Stimulated activated memory B cell treated with anti-CD40 and anti-IgM and Interleukin-4, amounts not matched to agents 10 μg/mL and 1 μg/mL and 100 μg/mL, for 72 hours (primary cell): ENCODE measurements around the gene EVL.

Experiments
- ATAC-seq: fragments of 150-1000 bp; cut with Tn5 transposase; 2 replicates; pipeline ENCODE4 v1.10.0; 2021
- H3K27ac Mint-ChIP-seq: one replicate; pipeline ENCODE4 v1.8.0; 2022; ENCODE audit warnings: mild to moderate bottlenecking, mixed read lengths
- H3K27me3 Mint-ChIP-seq: one replicate; pipeline ENCODE4 v1.8.0; 2022; ENCODE audit warnings: mixed read lengths
- H3K36me3 Mint-ChIP-seq: one replicate; pipeline ENCODE4 v1.8.0; 2022; ENCODE audit warnings: mixed read lengths
- H3K4me1 Mint-ChIP-seq: one replicate; pipeline ENCODE4 v1.8.0; 2022; ENCODE audit warnings: mixed read lengths
- H3K4me3 Mint-ChIP-seq: one replicate; pipeline ENCODE4 v1.8.0; 2022; ENCODE audit warnings: mild to moderate bottlenecking, moderate library complexity, mixed read lengths
- H3K9me3 Mint-ChIP-seq: one replicate; pipeline ENCODE4 v1.8.0; 2022; ENCODE audit warnings: mixed read lengths

Gene EVL

DNA sequence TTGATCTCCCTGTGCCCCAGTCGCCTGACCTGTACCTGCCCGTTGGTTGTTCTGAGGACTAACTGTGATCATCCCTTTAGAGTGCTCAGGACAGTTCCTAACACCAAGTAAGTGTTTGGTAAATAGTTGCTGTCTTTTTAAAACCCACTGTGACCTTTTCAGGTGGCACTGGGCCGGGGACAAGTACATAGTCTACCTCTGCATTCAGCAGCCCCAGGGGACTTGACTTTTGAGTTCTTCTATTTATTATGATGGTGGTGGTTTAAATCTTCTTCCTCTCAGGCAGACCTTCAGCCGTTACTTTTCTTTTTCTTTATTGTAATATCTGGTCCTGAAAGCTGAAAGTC is 38.8 kb downstream of the EVL start:
- Mint-ChIP-seq H3K27ac (peak overlapping the region; percentile 87), H3K36me3 (peaks cover 35% of the 10 kb centered on the region), H3K9me3 (no peaks in the 10 kb centered on the region), H3K27me3 (no peaks in the 10 kb centered on the region), H3K4me3 (peak overlapping the region; percentile 55), H3K4me1 (peaks cover 66% of the 10 kb centered on the region)
- ATAC-seq: peak; percentile 74

DNA sequence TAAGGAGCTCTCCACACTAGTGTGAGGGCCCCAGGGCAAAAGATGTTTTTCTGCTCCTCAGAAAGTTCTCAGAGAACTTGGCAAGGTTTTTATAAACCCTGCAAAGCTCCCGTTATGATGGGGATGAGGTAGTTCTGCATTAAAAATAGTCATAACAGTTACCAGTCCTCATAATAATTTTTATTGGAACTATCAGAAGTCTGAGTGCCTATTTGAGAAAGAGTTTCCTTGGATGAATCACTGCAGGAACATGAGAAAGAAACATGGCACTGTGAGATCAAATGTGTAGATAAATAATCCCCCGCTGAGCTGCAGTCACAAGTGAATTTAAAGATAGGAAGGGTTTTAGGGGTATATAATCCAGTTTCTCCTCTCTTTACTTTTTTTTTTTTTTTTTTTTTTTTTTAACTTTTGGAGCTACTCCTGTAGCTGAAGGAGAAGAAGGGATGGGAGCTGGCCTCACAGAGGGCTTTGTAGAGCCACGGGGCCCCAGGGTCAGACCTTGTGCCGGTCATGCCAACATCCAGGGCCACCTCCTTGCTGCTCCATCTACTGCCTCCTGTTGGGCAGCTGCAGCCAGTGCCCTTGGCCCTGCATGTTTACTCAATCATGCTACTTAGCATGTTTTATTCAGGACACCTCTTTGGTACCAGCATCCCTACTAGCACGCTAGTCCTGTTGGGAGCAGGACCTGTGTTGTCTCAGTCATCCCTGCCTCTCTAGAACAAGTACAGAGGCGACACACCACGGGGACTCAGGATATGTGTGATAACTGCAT is 39.5 kb downstream of the EVL start:
- Mint-ChIP-seq H3K27ac (peak overlapping the region; percentile 87), H3K4me3 (no peak overlapping the region), H3K27me3 (no peaks in the 10 kb centered on the region), H3K36me3 (peaks cover 43% of the 10 kb centered on the region), H3K4me1 (peaks cover 72% of the 10 kb centered on the region), H3K9me3 (no peaks in the 10 kb centered on the region)
- ATAC-seq: no peak

DNA sequence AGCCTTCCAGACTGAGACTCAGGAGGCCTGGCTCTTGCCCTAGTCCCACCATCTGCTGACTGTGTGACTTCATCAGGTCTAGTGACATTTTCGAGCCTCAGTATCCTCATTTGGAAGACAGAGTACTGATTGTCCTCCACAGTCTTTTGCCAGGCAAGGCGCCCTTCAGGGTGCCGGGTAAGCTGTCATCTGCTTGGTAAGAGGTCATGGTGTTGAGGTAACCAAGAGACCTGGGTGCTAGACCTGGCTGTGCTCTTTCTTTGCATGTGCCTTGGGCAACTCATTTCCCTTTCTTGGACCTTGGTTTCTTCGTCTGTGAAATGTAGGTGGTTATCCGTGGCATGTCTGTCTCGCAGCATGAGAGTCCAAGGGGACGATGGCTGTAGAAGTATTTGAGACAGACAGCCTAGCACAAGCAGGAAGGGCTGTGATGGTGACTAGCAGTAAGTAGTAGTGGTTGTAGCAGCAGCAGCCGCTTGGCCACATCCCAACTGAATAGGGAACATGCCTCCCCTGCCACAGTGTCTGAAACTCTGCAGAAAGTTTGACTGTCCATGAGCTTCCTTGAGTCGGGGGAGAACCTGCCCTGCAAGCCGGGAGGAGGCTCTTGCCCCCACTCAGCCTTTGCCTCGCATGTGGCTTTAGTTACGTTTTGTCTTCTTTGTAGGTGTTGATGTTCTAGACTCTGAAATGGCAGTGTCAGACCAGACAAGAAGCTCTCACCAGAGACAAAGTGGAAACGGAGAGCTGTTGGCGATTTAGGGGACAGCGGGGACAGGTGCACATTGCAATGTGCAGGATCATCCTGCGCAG is 40.3 kb downstream of the EVL start:
- H3K4me3 Mint-ChIP-seq: no peak overlapping the region
- H3K36me3 Mint-ChIP-seq: peaks cover 43% of the 10 kb centered on the region
- no peaks in the 10 kb centered on the region for H3K9me3 Mint-ChIP-seq
- H3K4me1 Mint-ChIP-seq: peaks cover 72% of the 10 kb centered on the region
- no peaks in the 10 kb centered on the region for H3K27me3 Mint-ChIP-seq
- no peak for ATAC-seq
- H3K27ac Mint-ChIP-seq: peak overlapping the region; percentile 77

DNA sequence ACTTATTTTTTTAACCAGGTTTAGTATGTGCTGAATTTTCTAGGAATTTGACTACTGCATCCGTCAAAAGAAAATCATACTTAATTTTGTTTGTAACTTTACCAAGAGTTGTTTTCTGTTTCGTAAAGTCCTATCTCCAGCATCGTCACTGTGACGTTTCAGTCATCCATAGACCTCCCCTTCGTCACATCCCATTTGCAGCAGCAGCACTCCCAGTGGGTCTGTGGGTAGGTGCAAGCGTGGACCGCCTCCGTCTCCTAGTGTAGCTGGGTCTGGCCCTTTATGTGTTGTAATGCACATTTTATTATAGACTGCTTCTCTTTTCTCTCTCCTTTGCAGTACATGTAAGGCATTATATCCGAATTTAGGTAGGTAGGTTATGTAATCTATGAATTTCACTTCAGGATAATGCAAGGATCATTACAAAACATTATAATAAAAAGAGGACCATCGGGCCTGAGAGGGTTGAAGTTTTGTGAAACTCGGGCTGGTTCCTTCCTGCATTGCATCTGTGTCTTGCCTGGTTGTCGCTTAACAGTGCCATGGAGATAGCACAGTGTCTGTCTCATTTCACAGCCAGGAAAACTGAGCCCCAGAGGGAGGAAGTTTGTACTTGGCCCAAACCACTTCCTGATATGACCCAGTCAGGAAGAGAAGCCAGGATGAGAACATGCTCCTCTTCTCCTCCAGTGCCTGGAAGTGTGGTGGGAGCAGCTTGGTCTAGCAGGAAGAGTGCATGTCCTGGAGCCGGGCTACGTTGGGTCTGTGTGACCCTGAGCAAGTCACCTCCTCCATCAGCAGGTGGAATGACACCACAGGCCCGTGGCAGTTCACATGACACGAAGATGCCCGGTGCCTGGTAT is 41.3 kb downstream of the EVL start:
- H3K9me3 Mint-ChIP-seq: no peaks in the 10 kb centered on the region
- H3K4me1 Mint-ChIP-seq: peaks cover 72% of the 10 kb centered on the region
- H3K27ac Mint-ChIP-seq: peak overlapping the region; percentile 77
- no peak overlapping the region for H3K4me3 Mint-ChIP-seq
- no peak for ATAC-seq
- no peaks in the 10 kb centered on the region for H3K27me3 Mint-ChIP-seq
- peaks cover 43% of the 10 kb centered on the region for H3K36me3 Mint-ChIP-seq

DNA sequence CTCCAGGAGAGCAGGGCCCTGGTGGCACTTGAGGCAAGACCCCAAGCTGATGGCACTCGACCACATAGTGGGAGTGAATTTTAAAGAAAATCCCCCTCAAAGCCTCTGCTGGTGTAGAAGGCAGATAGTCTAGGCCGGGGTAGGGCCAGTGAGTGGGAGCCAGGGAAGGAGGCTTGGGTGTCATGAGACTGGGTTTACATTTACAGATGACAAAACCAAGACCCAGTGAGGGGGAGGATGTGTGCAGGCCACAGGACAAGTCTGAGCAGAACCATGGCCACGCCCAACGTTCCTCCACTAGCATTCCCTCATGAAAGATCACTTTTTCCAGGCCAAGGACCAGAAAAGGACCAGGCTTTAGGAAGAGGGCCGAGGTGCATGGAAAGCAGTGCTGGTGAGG is 42.0 kb downstream of the EVL start:
- ATAC-seq: no peak
- peaks cover 42% of the 10 kb centered on the region for H3K36me3 Mint-ChIP-seq
- peak overlapping the region; percentile 77 for H3K27ac Mint-ChIP-seq

DNA sequence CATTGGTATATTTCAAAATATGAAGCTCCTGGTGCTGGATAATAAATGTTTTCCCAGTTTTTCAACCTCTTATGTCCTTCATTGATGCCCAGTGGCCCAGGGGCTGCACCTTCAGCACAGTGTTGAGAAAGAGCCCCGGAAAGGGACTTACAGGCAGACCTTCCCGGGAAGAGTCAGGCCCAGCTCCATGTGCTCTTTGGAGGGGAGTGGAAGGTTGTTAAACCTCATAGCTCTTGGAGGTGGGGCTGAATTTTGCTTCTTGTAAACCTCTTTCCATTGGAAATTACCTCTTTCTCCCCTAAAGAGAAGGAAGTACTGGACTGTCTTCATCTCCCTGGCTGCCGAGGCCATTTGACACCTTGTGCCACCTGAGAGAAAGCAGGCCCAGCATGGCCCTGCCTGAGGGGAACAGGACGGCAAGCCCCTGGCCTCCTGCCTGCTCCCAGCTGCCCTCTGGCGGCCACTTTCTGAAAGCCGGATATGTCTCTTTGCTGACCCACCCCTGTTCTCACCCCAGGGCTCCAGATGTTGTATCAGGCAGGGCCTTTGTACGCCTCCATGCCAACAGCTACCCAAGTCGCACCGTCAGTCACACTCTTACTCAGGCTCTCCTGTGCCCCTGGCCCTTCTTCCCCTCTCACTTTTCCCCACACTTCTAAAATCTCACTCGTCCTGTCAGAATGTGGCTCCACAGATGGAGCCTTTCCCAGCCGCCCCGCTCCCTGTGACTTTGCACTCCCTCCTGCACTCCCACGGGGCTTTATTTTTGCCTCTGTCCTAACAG is 43.0 kb downstream of the EVL start:
- Mint-ChIP-seq H3K4me1 (peaks cover 68% of the 10 kb centered on the region), H3K36me3 (peaks cover 45% of the 10 kb centered on the region), H3K4me3 (no peak overlapping the region), H3K27me3 (no peaks in the 10 kb centered on the region), H3K9me3 (no peaks in the 10 kb centered on the region), H3K27ac (peak overlapping the region; percentile 77)
- ATAC-seq: peak; percentile 89

More for the DNA sequence above, 42.0 kb downstream of the EVL start:
- Mint-ChIP-seq H3K27me3 (no peaks in the 10 kb centered on the region), H3K4me3 (no peak overlapping the region), H3K4me1 (peaks cover 68% of the 10 kb centered on the region), H3K9me3 (no peaks in the 10 kb centered on the region)

DNA sequence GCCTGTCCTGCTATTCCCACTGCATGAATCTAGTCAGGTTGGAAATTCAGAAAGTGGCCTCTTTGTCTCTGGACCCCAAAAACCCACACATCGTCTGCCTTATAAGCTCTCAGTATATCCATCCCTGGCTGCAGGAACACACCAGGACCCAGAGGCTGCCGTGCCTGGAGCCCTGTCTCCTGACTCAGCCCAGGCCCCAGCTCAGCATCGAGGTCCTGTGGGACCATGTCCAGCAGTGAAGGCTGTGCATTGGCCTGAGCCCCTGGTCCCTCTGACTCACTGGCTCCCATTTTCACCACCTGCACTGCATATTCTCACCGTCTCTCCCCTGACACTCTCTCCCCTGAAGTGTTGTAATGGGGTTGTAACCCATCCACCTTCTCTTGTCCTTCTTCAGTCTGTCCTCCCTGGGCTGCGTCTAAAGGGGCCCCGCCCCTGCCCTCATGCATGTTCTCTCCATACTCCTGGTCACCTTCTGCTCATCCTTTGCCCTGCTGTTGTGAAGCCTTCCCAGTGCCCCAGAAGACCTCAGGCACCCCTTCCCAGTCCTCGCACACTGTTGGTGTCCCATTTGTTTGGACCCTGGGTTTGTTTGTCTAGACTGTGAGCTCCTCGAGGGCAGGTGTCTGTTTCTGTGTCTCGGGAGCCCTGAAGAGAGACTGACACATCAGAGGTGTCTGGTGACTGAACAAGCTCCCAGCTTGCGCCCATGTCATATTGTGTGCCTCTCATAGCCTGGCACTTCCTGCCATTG is 43.8 kb downstream of the EVL start:
- ATAC-seq: no peak
- Mint-ChIP-seq H3K27me3 (no peaks in the 10 kb centered on the region), H3K36me3 (peaks cover 46% of the 10 kb centered on the region), H3K9me3 (no peaks in the 10 kb centered on the region), H3K4me3 (no peak overlapping the region), H3K27ac (peak overlapping the region; percentile 77), H3K4me1 (peaks cover 65% of the 10 kb centered on the region)

DNA sequence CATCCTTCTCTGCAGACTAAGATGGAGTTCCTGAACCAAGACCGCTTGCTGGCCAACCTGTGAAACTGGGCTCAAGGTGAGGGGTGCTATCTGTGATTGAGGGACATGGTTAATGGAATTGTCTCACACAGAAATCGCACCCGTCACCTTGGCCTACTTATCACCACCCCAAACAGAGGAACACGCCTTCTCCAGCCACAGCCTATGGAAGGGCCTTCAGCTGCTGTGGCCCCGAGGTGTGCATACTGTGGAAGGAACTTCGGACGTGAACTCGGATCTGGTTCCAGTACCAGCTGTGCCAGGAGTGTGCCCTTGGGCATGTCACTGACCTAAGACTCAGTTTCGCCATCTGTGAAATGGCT is 44.4 kb downstream of the EVL start:
- no peaks in the 10 kb centered on the region for H3K9me3 Mint-ChIP-seq
- peaks cover 59% of the 10 kb centered on the region for H3K4me1 Mint-ChIP-seq
- H3K4me3 Mint-ChIP-seq: no peak overlapping the region
- H3K27ac Mint-ChIP-seq: peak overlapping the region; percentile 77
- no peaks in the 10 kb centered on the region for H3K27me3 Mint-ChIP-seq
- no peak for ATAC-seq
- H3K36me3 Mint-ChIP-seq: peaks cover 46% of the 10 kb centered on the region

DNA sequence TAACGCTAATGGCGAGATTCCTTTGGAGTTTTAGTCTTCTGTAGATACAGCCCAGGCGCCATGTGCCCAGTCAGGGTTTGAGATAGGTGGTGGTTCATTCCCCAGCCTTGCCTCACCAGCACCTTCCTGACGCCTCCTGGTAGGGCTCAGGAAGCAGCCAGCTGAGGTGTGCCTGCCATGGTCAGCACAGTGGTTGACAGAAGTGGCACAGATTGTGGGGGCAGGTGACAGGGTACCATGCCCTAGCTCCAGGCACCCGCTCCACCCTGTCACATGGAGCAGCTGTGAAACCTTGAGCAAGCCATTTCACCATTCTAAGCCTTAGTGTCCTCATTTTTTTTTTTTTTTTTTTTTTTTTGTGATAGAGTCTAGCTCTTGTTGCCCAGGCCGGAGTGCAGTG is 45.6 kb downstream of the EVL start:
- H3K36me3 Mint-ChIP-seq: peaks cover 46% of the 10 kb centered on the region
- ATAC-seq: no peak
- peaks cover 51% of the 10 kb centered on the region for H3K4me1 Mint-ChIP-seq
- no peaks in the 10 kb centered on the region for H3K9me3 Mint-ChIP-seq
- no peak overlapping the region for H3K27ac Mint-ChIP-seq
- no peak overlapping the region for H3K4me3 Mint-ChIP-seq
- H3K27me3 Mint-ChIP-seq: no peaks in the 10 kb centered on the region

DNA sequence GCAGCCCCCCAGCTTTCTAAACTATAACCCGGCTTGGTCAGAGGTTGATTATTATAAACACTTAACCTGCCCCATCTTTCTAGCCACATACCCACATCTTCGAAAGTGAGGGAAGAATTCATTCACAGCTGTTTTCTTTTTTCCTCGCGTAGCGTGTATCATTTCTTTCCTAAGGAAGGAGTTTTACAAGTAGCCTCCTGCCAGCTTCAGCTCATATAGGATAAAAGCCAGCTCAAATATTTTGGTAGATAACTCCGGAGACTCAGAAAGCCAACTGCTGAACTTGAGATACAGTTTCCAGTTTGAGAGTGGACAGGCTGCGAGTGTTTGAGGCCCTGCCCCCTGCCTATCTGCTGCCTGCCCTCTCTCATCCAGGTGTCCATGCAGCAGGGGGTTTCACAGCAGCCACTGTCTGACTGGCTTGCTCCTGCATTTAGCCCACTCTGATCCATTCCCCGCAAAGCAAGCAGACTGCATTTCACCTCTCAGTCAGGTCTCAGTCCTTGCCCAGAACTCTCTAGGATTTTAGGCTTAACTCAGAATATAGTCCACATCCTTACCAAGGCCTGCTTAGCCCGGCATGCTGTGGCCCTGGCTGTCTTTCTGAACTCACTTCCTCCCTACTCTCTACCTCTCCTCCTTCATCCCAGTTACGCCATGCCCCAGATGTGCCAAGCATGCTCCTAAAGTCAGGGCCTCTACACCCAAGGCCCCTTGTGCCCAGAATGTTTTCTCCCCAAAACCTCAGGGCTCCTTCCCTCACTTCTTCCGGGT is 46.9 kb downstream of the EVL start:
- peaks cover 45% of the 10 kb centered on the region for H3K36me3 Mint-ChIP-seq
- no peaks in the 10 kb centered on the region for H3K27me3 Mint-ChIP-seq
- no peak for ATAC-seq
- H3K4me1 Mint-ChIP-seq: peaks cover 48% of the 10 kb centered on the region
- peak overlapping the region; percentile 15 for H3K27ac Mint-ChIP-seq
- H3K9me3 Mint-ChIP-seq: no peaks in the 10 kb centered on the region
- no peak overlapping the region for H3K4me3 Mint-ChIP-seq

DNA sequence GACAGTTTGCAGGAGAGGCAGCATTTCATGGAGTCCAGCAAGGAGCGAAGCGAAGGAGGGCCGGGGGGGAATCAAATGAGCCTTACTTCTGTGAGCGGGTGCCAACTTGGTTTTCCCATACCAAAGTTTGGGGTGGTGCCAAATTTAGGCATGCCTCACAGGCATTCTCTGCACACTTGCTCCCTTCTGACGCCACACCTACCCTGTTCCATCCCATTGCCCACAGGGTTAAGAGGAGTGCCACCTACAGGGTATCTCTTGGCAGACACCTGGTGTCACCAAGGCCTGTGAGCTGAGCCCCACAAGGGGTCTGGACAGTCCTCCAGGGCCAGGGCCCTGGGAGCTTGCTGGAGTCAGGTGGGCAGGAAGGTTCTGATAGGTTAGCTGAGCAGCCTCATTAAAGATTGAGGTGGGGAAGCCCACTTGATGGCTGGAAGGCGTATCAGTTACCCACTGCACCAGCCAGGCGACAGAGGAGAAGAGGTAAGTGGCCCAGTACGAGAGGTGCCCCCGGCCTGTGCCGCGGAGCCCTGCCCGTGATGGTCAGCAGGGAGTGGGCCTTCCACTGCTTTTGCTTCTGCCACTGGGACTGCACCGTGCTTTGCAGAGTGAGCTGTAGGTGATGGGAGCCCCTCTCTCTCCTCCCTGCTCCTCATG is 49.0 kb downstream of the EVL start:
- H3K9me3 Mint-ChIP-seq: no peaks in the 10 kb centered on the region
- no peak overlapping the region for H3K4me3 Mint-ChIP-seq
- no peak for ATAC-seq
- H3K27me3 Mint-ChIP-seq: no peaks in the 10 kb centered on the region
- H3K27ac Mint-ChIP-seq: no peak overlapping the region
- H3K36me3 Mint-ChIP-seq: peaks cover 36% of the 10 kb centered on the region
- peaks cover 41% of the 10 kb centered on the region for H3K4me1 Mint-ChIP-seq

DNA sequence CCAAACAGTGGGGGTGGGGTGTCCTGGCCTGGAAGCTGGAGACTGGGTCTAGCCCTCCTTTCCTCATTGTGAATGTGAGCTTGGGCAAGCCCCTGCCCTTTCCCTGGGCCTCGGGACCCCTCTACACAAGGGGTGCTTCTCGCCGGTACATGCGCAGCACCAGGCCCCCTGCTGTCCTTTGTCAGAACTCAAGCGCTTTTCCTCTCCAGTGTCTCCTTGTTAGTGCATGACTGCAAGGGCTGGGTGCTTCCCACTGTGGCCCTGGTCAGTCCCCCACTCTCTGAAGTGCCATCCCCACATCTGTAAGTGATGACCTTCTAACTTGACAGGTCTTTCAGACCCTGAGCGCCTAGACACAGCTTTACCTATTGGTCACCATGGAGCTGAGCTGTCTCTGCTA is 50.0 kb downstream of the EVL start:
- no peak overlapping the region for H3K4me3 Mint-ChIP-seq
- ATAC-seq: no peak
- H3K36me3 Mint-ChIP-seq: peaks cover 37% of the 10 kb centered on the region
- H3K27me3 Mint-ChIP-seq: no peaks in the 10 kb centered on the region
- H3K4me1 Mint-ChIP-seq: peaks cover 37% of the 10 kb centered on the region
- no peak overlapping the region for H3K27ac Mint-ChIP-seq
- no peaks in the 10 kb centered on the region for H3K9me3 Mint-ChIP-seq

DNA sequence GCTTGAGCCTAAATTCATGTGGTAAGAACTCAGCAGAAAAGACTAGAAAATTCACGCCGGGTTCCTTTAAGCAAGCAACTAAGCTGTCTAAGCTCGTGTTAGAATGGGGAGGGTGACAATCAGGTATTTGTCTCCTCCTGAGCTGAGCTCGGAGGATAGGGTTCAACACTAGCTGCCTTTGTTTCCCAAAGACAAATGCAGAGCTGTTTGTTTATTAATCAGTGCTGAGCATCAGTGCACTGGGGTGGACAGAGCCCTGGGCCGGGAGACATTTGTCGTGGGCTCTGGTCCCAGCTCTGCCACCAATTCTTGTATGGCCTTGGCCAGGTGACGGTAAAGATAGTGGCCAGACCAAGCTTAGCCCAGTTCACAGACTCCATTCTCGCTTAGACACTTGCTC is 50.5 kb downstream of the EVL start:
- Mint-ChIP-seq H3K27me3 (no peaks in the 10 kb centered on the region), H3K4me1 (peaks cover 37% of the 10 kb centered on the region), H3K9me3 (no peaks in the 10 kb centered on the region), H3K4me3 (no peak overlapping the region), H3K36me3 (peaks cover 41% of the 10 kb centered on the region), H3K27ac (no peak overlapping the region)
- ATAC-seq: no peak
